Activated CD4-positive, alpha-beta T cell treated with anti-CD3 and anti-CD28 coated beads, Interleukin-2, Interleukin-6, amounts not matched to agents 100 ng/mL and 50 ng/mL, durations not matched to agents 16 hours and 8 hours (primary cell): ENCODE results near the gene LRPAP1.
"Not testable (repeated sequence)": the region's sequence is repeated elsewhere in the genome, so short reads cannot be mapped to it uniquely, and the experiment has no call there.

Source experiments
- DNase-seq: peaks from one replicate; pipeline ENCODE4 v3.0.0-alpha.2; 2020

Gene LRPAP1

GRCh38 chr4:3559381-3560290 lies 27.4 kb upstream of the LRPAP1 start:
- DNase-seq, result not testable (repeated sequence)

- not testable (repeated sequence) for DNase-seq
These were observed 26.3 kb upstream of the LRPAP1 start for GRCh38 chr4:3558514-3558836.

GRCh38 chr4:3557676-3558513 lies 25.7 kb upstream of the LRPAP1 start:
- DNase-seq, result not testable (repeated sequence)

GRCh38 chr4:3557088-3557492 lies 24.9 kb upstream of the LRPAP1 start:
- DNase-seq, result peak; percentile 32

- not testable (repeated sequence) for DNase-seq
These were observed 24.1 kb upstream of the LRPAP1 start for GRCh38 chr4:3556244-3556867.

- not testable (repeated sequence) for DNase-seq
These were observed 23.3 kb upstream of the LRPAP1 start for GRCh38 chr4:3555459-3556070.

GRCh38 chr4:3551366-3551765 lies 19.1 kb upstream of the LRPAP1 start:
- not testable (repeated sequence) for DNase-seq

- not testable (repeated sequence) for DNase-seq
These were observed 18.6 kb upstream of the LRPAP1 start for GRCh38 chr4:3550792-3551325.

GRCh38 chr4:3550041-3550440 lies 17.8 kb upstream of the LRPAP1 start:
- DNase-seq, result not testable (repeated sequence)

GRCh38 chr4:3549694-3550001 lies 17.4 kb upstream of the LRPAP1 start:
- DNase-seq, result not testable (repeated sequence)

GRCh38 chr4:3548991-3549693 lies 16.9 kb upstream of the LRPAP1 start:
- not testable (repeated sequence) for DNase-seq

- DNase-seq, result not testable (repeated sequence)
These were observed 14.5 kb upstream of the LRPAP1 start for GRCh38 chr4:3546721-3547120.

GRCh38 chr4:3545351-3545750 lies 13.1 kb upstream of the LRPAP1 start:
- DNase-seq, result not testable (repeated sequence)

- not testable (repeated sequence) for DNase-seq
These were observed 12.2 kb upstream of the LRPAP1 start for GRCh38 chr4:3544259-3545025.

- not testable (repeated sequence) for DNase-seq
These were observed 11.2 kb upstream of the LRPAP1 start for GRCh38 chr4:3543415-3543814.

GRCh38 chr4:3538906-3539305 lies 6.7 kb upstream of the LRPAP1 start:
- DNase-seq, result not testable (repeated sequence)

- not testable (repeated sequence) for DNase-seq
These were observed 3.6 kb upstream of the LRPAP1 start for GRCh38 chr4:3535812-3536211.

- DNase-seq, result no peak
These were observed 1.2 kb upstream of the LRPAP1 start for GRCh38 chr4:3533423-3533820.

GRCh38 chr4:3532751-3533422 lies 665 bp upstream of the LRPAP1 start:
- DNase-seq, result no peak

- DNase-seq, result no peak
These were observed 824 bp downstream of the LRPAP1 start for GRCh38 chr4:3531318-3531878.
